ENCODE results near the gene PSD4. TPM values are rescaled to one million over a fixed set of nuclear protein-coding genes. Genes with fewer than 3 reads are reported as not detected.
"Not testable (repeated sequence)": the region's sequence is repeated elsewhere in the genome, so short reads cannot be mapped to it uniquely, and the experiment has no call there.

The PSD4 gene
- total RNA-seq, 1 experiment from 2014 or later = 44.5 TPM

DNA sequence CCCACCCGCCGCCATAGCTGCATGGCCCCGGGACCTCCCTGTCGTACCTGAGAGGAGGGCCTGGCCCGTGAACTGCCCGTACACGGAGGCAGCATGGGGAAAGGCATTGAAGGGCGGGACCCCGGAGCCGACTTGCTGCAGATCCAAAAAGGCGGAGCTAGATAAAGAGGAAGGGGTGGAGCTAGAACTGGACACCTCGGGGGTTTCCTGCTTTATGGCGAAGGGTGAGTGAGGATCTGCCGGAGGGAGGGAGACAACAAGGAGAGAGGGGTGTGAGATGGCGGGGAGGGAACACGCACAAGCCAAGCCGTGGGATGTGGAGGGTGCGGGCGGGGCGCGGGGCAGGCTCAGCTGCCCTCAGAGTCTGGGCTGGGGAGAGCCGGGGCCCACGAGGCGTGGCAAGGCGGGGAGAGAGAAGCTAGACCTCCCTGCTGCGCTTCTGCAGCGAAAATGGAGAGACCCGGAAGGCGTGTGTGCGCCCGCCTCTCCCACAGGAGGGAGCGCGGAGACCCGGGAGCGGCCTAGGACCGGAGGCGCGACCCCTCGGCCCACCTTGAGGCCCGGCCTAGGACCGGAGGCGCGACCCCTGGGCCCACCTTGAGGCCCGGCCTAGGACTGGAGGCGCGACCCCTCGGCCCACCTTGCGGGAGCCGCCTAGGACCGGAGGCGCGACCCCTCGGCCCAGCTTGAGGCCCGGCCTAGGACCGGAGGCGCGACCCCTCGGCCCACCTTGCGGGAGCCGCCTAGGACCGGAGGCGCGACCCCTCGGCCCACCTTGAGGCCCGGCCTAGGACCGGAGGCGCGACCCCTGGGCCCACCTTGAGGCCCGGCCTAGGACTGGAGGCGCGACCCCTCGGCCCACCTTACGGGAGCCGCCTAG is 61.8 kb downstream of the PSD4 start:
- not testable (repeated sequence) for DNase-seq (ENCODE audit: low read depth)

DNA sequence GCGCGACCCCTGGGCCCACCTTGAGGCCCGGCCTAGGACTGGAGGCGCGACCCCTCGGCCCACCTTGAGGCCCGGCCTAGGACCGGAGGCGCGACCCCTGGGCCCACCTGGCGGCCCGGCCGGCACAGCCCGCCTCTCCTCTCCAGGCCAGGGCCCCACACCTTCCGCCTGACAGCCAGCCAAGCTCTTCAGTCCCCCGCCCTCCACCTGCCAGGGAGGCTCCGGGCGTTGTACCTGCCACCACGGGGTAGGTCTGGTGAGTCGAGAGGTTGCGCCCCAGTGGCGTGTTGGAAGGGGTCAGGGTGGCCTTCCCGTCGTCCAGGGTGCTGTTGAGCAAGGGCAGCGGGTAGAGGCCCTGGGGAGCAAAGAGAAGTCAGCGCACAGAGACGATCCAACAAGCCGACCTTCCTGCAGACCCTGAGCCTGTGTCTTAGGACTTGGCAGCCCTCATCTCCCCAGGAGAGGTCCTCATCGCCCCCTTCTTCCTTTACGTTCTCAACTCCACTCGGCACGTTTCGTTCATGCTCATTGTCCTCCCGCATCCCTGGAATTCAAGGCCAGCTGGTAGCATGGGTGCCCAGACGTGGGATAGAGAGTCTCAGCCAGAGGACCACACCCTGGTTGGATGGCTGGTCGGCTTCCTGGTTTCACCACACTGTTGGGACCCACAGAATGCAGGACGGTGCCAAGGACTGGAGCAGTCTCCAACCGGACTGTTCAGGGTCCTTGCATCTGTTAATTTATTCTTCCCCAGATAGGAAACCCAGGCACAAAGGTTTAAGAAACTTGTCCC is 62.8 kb downstream of the PSD4 start:
- DNase-seq (ENCODE audit: low read depth) = no peak

DNA sequence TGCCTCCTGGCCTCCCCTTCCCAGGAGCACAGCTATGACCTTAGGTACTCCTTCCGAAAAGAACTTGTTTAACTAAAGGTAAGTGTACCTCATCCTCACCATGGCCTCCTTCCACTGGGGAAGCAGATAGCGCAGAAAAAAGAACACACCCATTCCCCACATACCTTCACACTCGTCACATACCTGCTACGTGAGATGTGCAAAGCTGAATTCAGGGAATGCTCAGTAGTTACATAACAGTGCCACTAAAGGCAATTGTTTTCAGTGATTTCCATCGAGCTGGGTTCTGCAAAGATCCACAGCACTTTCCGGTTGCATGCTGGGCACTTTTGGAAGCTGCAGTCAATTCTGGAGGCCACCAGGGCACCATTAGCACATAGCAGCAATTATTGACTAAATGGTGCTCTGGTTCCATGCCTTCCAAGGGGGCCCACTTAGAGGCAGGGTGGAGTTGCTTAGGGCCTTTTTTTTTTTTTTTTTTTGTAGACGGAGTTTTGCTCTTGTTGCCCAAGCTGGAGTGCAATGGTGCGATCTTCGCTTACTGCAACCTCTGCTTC is 63.9 kb downstream of the PSD4 start:
- DNase-seq (ENCODE audit: low read depth) = no peak

DNA sequence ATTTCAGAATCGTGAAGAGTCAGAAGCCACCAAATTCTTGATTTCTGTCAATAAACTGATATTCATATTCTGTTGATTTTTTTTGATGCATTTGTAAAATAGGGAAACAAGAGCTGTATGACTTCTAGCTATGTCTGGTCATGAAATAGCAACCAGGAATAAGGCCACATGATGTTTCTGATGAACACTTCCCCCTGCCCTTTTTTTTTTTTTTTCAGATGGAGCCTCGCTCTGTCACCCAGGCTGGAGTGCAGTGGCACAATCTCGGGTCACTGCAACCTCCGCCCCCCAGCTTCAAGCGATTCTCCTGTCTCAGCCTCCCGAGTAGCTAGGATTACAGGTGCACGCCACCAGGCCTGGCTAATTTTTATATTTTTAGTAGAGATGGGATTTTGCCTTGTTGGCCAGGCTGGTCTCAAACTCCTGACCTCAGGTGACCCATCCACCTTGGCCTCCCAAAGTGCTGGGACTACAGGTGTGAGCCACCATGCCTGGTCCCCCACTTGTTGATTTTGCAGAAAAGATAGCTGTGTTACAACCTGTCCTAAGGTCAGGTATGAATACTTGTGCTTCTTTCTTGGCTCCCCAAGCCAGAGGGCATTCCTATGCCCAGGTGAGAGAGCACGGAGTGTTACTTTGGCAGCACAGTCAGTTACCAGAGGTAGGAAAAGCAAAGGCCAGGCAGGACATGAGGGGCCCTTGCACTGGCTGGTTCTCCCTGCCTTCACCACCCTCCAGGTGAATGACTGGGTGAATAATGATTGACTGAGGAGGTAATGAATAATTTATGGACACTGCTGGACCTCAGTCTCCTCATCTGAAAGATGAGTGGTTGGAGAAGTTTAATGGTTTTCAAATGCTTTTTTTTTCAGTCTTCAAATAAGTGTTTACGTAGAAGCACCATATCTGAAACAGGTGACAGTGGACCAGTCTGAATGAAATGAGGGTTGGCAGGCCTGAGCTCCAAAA is 65.4 kb downstream of the PSD4 start:
- DNase-seq (ENCODE audit: low read depth) = no peak

DNA sequence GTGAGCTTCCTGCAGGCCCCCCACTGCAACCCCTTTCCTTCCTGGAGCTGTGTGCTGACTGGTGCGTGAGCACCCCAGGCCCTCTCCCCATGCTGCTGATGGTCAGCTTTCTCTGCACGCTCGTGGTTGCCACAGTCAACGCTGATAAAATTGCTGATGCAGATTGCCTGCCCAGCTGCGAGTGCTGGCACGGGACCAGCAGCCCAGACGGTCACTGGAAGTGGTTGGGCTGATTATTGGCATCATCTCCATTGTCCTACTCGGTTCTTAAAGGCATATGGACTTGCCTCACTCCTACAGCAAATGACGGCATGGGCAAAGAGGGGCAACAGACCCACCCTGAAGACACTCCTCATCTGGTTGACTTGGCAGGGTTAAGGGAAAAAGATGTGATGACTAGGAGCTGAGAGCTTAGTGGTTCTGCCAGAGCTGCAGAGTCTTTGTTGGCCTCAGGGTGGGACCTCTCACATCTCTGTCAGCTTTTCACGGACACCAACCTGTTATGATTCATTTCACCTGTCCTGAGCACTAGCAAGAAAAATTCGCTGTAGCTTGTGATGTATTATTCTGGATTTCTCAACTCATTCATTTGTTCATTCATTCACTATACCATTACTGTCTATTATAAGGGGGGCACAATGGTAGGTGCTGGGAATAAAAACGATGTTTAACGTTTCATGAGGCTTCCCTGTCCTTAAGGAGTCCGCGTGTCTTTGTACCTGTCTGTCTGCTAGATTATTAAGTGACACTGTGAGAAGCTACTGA is 66.6 kb downstream of the PSD4 start:
- DNase-seq (ENCODE audit: low read depth) = peak; percentile 94

DNA sequence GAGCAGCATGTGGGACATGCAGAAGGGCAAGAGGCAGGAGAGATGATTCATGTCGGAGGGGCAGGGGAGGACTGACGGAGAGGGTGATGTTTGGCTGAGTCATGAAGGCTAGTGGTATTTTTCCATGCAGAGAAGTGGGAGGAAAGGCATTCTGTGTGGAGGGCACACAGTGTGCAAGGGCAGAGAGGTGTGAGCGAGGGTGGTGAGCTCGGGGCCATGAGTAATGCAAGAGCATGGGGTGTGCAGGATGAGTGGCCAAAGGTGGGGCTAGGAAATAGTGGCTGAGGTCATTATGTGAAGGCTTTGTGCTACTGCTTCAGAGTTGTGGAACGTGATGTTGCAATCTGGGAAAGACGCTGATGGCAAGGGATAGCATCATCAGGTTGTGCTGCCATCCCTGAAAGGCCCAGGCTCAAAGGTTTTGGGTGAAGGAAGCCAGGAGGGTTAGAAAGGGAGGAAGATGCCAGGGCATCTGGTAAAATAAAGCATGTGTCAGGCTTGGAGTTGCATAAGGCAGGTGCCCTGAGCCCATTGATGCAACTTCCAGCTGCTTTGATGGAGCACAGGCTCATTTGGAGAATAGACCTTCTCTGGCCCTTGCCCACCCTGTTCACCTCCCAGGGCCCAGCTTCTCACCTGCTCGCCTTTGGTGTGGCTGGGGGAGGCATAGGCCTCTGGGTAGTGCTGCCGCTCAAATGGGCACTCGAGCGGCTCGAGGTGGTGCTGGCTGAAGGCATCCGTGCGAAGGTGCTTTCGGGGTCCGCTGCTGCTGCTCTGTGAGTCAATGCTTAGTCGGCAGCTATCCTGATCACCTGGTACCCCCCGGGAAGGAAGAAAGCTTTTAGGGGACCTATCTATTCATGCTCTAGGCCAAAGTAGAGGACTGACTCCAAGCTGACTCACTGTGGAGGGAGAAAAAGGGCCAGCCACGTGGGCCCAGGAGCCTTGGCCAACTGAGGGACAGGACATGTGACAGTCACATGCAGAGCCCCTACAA is 67.4 kb downstream of the PSD4 start:
- DNase-seq (ENCODE audit: low read depth) = peak; percentile 100

DNA sequence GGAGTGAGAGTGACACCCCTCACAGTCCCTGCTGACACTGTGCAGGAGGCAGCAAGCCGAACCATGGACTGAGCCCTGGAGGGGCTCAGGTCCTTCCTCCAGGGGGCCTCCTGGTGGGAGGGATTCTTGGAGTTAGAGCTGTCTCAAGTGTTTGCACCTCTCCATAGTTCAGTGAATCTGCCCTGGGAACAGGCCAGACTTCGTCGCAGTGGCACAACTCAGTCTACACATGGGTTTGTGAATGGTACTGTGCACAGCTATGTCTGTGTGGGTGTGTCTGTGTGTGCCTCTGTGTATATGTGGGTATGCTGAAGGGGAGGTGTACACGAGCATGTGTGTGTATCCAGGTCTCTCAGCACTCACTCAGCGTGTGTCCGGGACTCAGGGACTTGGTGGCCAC is 68.6 kb downstream of the PSD4 start:
- DNase-seq (ENCODE audit: low read depth) = no peak

DNA sequence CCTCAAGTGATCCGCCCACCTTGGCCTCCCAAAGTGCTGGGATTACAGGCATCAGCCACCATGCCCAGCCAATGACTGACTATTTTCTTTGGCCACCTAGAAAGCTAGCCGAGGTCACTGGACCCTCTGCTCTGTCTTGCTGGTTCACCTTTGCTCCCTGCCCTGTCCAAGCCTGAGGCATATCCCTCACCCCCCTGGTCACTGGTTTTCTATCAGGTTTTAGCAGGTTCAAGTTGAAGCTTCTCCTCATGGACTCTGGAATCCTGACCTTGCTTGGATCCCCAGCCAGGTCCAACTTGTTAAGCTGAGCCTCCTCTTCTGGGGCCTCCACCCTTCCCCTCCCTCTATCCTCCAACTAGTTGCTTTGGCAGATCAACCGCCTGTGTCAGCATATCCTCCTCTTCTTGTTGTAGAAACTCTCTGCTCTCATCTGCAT is 71.5 kb downstream of the PSD4 start:
- DNase-seq (ENCODE audit: low read depth) = no peak

DNA sequence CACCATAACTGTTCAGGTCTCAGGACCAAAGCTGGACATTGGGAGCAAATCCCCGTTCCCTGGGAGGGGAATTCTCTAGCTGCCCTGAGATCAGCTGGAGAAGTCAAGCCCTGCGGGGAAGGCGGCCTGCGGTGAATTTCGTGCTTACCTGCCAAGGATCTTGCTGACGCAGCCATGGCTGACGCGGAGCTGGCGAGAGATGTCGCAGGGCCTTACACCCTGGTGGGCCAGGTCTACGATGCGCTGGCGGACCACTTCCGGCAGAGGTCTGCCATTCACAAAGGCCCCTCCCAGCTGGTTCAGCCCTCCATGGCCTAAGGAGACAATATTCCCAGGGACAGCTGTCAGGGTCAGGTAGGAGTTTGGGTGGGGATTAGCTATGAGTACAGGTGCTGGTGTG is 72.8 kb downstream of the PSD4 start:
- no peak for DNase-seq (ENCODE audit: low read depth)

DNA sequence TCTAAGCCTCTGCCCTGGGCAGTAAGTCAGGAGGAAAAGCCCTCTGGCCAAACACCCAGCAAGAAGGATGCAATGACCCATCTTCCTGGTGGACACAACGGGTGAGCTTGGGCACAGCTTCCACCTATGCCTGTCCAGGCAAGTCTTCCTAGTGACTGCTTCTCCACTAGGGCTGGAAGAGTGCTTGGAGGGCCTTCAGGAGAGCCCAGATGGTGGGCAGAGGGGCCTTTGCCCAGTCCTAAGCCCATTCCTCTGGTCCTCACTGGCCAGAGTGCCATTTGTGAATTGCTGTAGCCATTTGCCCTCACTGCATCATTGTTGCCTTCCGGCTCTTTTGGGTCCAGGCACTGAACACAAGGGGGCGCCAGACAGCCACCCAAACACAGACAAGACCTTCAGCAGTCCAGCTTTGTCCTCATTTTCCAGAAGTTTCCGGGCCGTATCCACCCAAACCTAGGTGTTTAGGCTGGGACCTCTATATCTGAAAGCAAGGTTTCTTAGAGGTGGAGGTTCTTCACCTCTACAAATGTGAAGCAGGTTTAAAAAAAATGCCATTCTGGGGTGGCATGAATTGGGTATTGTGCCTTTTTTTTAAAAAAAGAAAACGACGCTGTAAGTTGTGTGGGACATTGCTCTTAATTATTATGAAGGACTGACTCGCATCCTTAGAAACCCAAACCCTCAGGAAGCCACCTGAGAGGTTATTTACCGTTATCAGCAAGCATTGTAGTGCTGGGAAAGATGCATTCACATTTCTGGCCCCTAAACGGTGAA is 75.4 kb downstream of the PSD4 start:
- peak; percentile 88 for DNase-seq (ENCODE audit: low read depth)

DNA sequence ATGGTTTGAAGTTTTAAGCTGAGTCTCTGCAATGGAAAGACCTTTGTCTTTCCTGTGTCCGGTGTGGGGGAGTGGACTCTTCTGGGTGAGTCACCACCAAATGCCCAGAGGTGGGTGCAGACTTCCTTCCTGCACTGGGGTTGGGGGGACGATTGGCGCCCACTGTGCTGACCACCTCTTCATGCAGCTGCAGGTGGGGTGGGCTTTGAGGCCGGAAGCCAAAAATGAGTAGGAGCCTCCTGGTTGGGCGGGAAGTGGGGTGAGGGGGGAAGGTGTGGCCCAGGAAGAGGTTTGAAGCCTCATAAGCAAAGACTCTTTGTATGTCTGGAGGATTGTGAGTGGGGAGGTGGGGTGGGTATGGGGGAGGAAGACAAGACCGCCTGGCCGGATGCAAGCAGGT is 77.3 kb downstream of the PSD4 start:
- DNase-seq (ENCODE audit: low read depth) = peak; percentile 97

DNA sequence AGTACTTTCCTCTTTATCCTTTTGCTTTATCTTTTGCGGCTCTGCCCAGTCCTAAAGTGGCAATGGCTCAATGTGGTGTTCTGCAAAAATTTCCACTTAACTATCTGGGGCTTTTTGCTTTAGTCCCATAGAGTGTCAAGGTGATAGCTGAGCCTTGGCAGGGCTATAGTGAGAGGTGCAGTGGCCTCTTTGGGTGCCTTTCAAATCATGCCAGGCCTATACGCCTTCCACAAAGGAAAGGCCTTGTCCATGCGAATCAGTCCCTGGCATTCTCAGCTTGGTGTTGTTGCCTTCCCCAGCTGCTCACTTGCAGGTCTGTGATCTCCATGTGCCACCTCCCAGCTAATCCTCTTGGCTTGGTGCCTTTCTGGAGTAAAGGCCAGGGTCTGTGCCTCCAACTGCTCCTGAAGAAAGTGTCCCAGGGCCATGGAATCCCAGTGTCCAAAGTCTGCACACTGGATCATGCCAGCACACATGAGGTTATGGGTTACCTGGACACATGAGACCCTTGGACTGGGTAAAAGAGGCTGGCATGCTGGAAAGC is 78.3 kb downstream of the PSD4 start:
- no peak for DNase-seq (ENCODE audit: low read depth)

DNA sequence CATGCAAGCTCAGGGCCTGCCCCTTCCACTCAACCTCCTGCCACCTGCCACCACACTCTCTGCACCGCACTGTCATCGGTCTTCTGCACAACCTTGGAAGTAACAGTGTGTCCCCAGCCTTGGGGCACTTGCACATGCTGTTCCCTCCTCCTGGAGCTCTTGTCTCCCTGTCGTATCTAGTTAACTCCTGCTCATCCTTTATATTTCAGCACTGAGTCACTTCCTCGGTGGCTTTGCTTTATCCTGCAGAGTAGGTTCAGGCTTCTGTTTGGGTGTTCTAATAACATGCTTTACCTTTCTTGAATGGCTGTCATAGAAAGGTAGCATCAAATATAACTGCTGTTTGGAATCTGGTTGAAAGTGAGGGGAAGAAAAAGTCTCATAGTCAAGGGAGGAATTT is 79.7 kb downstream of the PSD4 start:
- DNase-seq (ENCODE audit: low read depth) = peak; percentile 66

DNA sequence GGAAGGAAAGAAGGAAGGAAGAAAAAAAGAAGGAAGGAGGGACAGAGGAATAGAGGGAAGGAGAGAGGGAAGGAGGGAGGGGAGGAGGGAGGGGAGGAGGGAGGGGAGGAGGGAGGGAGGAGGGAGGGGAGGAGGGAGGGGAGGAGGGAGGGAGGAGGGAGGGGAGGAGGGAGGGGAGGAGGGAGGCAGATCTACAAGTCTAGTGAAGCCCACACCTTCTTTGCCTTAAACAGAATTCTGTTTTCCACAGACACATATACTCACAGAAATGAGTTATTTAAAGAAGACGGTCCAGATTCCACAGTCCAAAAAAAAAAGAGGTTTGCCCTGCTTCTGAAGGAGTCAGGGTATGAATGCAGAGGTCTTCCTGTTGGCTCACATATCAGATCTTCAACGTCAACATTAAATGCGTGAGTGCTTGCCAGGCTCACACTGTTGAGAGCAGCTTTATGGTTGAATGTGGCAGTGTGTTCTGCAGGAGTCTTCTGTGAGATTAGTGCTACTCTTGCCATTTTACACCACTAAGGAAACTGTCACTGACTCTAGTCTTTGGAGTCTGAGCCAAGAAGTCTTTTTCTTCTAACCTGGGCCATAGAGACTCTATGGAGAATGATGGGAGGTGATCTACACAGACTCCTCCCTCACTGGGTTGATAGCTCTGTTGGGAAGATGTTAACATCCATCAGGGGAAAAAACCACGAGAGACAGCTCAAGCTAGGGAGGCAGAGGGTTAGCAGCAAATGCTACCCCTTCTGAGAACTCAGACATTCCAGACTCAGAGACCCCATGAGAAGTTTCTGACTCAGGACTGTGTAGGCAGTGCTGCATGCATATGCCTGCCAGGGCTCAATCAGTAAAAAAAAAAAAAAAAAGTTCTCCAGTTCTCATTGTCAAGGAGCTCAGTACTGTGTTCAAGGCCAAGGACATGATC is 81.6 kb downstream of the PSD4 start:
- no peak for DNase-seq (ENCODE audit: low read depth)

DNA sequence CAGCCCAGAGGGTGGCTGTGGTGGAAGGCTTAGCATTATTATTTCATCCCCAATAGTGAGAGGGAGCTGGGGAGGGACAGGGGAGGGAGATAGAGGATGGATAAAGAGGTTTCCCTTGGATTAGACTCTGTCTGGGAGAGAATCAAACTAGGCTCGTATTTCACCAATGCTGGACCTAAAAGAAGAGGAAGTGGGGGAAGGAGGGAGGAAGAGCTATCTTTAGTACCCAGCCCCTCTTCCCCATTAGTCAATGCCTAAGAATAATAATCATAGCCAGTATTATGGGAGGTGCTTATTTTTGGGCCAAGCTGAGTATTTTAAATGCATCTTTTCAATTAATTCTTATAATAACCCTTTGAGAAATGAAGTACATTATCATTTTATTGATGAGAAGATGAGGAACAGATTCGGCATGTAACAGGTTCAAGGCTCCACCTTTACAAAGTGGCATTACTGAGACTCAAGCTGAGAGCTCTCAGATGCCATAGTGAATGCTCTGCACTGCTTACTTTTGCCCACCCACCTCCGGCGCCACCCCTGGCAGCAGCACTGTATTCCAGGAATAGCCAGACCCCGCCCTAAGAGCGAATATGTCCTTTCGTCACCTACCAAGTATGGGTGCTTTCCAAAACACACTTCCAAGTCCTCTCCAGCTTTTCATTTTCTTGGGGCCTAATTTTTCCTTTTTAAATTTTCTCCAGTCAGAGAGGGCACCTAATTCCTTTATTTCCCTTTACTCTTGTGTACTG is 83.9 kb downstream of the PSD4 start:
- DNase-seq (ENCODE audit: low read depth) = peak; percentile 43

All from HT1080 (cell line).